GM18867 (cell line): ENCODE data around the gene IPO9.

ENCODE experiments used
- ATAC-seq: cut with Tn5 transposase; IDR thresholded peaks from one replicate; pipeline ENCODE4 v1.9.1; 2021; ENCODE audit warnings: mild to moderate bottlenecking, moderate library complexity; ENCODE audit not compliant: unreplicated experiment

Gene IPO9

DNA sequence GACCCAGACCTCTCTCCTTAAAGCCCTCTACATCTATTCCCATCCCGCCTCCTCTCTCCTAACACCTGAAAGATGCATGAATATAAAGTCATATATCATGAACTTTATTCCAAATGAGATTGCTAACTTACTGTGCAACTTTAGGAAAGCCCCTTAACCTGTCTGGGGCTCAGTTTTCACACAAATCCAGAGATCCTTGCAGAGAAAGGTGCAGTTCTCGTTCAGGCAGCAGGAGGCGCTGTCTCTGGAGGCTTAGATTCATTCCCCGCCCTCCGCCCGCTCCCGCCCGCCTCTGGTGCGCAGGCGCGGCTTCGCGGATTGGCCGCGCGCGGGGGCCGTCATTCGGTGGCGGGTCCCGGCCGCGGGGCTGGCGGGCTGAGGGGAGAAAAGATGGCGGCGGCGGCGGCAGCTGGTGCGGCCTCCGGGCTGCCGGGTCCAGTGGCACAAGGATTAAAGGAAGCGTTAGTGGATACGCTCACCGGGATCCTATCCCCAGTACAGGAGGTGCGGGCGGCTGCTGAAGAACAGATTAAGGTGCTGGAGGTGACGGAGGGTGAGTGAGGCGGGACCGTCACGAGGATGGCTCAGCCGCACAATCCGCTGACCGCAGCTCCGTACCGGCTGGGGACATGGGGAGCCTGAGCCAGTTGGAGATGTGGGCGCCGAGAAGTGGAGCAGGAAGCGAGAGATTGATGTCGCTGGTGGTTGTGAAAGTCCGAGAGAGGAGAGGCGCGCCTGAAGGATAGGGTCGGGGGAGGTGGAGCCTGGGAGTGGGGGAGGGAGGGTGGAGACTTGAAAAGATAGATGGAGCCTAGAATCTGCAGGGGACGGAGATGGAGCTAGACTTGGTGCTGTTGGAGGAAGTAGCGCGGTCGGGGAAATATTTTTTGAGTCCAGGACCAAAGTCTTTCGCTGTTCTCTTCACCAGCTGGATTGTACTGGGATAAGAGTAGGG lies at the start of gene IPO9:
Gene IPO9 (plus strand): TSS at position 338 of the 955 bp plus-strand sequence. CDS start 53 bp downstream, at position 391.
- peak; percentile 95 for ATAC-seq

DNA sequence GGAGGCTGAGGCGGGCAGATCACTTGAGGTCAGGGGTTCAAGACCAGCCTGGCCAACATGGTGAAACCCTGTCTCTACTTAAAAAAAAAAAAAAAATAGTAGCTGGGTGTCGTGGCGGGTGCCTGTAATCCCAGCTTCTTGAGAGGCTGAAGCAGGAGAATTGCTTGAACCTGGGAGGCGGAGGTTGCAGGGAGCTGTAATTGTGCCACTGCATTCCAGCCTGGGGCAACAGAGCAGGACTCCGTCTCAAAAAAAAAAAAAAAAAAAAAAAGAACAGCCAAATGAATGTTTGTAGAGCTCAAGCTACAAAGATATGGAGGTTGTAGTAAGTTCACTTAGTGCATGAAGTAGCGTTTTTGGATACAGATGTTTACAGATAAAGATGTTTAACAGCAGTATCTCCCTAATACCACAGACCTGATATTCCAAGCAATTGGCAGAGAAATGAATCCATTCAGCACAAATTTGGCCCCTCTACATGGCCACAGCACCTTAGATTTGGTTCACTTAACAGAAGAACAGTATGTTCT lies 49.5 kb upstream of the IPO9 start:
- ATAC-seq, result no peak

DNA sequence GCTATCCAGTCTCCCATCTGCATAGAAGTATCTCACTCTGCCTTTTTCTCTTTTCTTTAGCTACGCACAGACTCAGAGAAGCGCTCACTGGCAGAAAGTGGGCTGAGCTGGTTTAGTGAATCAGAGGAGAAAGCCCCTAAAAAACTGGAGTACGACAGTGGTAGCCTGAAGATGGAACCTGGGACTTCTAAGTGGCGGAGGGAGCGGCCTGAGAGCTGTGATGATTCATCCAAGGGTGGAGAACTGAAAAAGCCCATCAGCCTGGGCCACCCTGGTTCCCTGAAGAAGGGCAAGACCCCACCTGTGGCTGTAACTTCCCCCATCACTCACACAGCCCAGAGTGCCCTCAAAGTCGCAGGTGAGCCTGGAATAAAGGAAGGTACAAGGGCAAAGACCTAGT lies 48.0 kb upstream of the IPO9 start:
- no peak for ATAC-seq

DNA sequence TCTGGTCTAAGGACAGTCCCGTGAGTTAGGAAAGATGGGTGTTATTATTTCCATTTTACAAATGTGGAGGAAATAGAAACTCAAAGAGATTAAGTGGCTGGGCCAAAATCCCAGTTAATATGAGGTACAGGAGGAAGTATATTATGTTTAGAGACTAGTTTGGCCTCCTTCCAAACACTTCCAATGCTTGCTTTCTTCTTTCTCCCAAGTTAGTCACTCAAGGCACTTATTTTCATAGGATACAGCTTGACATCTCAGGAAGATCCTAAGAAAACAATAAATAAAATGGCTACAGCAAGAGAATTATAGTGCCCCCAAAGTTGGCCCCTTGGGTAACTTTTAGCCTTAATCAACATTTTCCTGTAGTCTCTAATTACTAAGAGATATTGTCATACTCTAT lies 47.5 kb upstream of the IPO9 start:
- ATAC-seq, result no peak

DNA sequence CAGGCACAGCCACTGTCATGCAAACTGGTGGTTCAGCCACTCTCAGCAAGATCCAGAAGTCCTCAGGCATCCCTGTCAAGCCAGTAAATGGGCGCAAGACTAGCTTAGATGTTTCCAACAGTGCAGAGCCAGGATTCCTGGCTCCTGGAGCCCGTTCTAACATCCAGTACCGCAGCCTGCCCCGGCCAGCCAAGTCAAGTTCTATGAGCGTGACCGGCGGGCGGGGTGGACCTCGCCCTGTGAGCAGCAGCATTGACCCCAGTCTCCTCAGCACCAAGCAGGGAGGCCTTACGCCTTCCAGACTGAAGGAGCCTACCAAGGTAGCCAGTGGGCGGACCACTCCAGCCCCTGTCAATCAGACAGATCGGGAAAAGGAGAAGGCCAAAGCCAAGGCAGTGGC lies 46.6 kb upstream of the IPO9 start:
- ATAC-seq, result no peak

DNA sequence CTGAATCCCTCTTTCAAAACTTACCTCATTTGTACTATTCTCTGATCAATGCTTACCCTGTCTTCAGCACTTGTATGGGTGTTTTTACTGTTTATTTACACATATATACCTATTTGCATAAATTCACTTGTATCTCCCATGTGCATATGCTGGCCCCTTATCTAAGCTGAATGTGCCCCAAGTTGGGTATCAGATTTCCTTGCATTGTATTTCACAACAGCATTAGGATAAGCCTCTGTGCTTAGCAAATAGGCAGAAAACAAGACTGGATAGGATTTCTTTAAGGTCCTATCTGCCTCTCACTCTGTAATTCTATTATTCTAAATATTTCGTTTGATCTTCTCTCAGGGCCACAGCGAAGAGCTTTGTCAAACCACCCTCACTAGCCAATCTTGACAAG lies 45.9 kb upstream of the IPO9 start:
- no peak for ATAC-seq

DNA sequence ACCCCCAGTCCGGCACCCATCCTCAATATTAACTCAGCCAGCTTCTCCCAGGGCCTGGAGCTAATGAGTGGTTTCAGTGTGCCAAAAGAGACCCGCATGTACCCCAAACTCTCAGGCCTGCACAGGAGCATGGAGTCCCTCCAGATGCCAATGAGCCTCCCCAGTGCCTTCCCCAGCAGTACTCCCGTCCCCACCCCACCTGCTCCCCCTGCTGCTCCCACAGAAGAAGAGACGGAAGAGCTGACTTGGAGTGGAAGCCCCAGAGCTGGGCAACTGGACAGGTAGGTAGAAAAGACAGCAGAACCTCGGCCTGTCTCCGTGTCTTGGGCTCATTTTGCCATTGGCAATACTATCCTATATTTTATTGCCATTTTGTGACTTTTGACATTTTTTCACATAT lies 45.4 kb upstream of the IPO9 start:
- no peak for ATAC-seq

DNA sequence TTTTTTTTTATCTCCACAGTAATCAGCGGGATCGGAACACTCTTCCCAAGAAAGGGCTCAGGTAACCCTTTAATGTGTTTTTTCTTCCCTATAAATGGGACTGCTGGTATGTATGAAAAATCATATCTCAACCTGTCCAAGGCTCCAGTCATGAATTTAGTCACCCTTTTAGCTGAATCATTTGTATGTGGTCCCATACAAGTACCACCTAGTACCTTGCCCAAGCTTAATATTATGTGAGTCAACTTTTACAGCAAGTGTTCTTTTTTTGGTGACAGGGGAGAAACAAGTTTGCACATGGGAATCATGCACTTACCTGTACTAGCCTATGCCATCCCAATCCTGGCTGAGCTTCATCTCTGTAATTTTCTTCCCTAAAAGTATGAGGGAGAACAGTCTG lies 43.7 kb upstream of the IPO9 start:
- no peak for ATAC-seq

DNA sequence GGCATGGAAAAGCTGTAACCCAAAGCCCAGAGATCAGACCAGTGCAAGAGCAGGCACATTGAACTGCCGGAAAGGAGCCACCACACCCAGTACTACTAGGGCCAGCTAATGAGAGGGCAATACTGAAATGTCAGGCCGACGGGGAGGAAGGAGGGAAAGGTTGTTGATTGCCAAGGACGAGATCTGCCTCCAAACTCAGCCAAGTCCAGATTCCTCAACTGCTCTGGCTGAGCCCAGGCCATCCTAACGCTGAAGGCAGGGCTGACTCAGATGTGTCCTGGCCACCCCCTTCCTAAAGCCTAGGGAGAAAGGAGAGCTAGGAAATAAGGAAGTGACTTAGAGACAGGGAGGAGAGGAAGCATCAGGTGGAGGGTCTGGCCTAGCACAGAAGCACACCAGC lies 42.1 kb upstream of the IPO9 start:
- no peak for ATAC-seq

DNA sequence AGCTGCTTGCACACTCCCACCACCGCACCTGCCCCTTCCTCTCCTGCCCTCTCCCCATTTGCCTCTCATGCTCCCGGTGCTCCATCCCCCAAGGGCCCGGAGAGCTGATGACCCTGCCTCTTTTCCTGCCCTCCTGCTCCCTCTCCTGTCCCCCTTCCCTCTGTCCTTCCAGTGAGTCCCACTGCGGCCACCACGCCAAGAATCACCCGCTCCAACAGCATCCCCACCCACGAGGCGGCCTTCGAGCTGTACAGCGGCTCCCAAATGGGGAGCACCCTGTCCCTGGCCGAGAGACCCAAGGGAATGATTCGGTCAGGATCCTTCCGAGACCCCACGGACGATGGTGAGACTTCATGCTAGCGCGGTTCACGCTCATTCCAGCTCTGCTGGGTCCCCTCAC lies 40.7 kb upstream of the IPO9 start:
- no peak for ATAC-seq

DNA sequence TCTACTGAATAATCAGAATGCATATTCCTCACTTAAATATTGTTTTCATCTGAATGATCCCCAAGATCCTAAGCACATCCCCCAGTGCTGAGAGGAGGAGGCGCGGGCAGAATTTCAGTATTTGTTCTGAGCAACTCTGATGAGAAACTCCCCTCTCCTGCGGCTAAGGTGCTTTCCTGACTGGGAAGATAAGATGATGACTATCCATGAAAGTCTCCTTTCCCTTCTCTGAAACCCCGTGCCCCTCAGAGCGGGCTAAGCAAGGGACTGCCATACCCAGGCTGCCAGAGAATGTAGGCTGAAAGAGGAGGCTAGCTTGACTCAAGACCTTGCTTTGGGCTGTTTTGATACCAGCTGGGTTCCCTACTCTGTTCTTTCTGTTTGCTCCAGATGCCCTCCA lies 39.7 kb upstream of the IPO9 start:
- no peak for ATAC-seq

DNA sequence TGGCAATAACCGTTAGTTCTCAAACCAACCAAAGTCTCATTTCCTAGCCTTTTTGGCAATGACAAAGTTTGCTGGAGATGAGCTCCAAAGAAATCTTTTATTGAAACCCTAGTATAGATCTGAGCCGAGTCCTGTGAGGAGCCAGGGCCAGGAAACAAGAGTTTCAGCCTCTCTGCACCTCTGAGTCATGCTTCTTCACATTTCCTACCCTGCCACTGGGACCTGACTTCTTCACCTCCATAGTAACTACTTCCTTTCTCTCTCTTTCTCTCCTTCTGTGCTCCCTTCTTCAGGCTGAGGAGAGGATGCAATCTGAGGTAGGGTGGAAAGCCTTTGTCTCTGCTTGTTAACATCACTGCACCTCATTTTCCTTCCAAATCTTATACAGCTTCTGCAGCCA lies 38.7 kb upstream of the IPO9 start:
- no peak for ATAC-seq

DNA sequence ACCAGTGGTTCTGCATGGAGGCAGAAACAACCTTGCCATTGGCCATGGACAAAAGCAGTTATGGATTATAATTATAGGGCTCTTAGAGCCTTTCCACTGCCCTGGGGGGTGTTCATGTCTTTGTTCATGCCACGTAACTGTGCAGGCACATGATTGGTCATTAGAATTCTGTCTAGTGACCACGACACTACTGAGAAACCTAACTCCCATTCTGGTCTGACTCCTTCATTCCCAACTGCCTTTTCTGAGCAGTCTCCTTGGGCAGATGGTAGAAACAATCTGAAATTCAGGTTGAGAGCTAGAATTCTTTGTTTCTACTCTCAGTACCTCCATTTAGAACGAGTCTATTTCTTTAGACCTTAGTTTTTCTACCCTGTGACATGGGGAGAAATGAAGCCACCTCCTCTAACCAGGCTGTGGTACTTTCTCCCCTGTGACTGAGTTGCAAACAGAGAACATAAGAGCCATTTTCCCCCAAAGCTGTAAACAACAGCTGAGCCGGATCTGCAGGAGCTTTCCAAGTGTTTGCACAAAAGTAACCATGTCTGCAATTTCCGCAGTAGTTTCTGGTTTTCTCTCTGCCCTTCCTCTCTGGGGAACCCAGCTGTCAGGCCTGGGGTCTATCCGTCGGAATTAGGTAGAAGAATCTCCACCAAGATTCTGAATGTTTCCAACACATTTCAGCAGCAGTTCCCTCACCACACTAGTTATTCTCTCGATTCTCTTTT lies 37.7 kb upstream of the IPO9 start:
- no peak for ATAC-seq

DNA sequence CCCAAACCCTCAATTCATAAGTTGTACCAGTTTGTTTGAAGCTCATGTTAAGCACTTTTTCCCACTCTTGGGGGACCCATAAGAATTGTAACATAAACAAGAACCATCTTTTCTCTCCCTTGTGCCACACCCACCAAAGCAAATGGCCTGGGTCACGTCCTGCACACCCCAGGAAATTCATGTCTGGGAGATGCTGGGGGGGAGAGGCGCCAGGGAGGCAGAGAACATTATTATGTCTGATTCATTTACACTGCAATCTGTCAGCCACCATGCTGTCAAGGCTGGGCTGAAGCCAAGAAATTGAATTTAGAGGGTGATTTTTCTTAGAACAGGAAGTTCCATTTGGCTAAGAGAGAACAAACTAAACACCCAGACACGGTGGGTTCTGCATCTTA lies 37.2 kb upstream of the IPO9 start:
- no peak for ATAC-seq

DNA sequence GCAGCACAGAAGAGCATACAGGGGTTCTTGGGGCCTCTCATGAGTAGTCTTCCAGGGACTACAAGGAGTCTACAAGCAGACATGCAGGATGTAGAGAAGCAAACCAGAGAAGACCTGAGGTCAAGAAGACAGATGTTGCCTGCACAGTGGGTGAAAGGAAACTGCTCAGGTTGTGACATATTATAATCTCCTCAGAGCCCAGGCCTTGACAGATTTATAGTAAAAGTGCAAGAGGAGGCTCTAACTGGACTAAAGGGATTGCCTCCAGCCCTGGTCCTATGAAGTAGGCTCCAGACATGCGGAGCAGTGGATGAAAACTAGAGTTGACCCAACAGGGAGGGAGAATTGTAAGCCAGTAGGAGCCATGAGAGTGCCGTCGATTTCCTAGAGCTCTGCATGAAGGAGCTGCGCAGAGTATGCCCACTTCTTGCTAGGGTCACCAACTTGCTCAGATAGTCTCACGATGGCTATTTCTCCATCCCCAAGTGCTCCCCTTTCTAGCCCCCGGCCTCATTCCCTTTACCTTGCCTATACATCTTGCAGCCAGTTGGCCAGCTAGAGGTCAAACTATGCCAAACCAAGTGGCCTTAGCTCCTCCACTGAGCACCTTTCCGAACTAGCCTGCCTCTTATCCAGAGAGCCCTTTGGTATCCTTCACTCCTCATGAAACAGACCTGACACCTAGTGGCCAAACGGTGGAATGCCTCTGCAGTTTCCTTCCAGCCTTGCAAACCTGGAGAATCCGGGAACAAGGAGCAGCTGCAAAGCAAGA lies 36.2 kb upstream of the IPO9 start:
- ATAC-seq, result peak; percentile 57

DNA sequence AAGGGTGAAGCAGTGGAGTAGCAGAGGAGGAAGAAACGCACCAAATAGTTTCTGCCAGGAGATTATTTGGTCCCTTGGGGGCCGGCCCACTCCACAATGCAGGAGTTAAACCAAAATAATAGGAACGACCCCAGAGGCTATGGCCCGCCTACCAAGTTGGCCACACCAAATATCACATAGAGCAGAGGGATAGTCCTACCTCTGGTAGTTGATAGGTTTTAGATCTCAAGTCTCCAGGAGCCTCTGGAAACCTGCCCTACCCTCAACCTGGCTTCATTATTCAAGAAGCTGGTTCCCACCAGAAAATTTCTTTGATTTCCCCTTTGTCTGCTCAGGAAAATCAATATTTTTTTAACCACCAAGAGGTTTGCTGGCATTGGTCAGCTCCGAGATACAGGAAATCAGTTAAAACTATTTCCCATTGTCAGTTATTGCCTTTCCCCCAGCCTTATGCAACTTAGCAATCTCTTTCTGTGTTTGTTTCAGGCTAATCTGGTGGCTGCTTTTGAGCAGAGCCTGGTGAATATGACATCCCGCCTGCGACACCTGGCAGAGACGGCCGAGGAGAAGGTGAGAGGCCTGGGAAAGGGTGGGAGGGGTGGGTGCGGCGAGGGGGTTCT lies 35.5 kb upstream of the IPO9 start:
- ATAC-seq, result no peak

DNA sequence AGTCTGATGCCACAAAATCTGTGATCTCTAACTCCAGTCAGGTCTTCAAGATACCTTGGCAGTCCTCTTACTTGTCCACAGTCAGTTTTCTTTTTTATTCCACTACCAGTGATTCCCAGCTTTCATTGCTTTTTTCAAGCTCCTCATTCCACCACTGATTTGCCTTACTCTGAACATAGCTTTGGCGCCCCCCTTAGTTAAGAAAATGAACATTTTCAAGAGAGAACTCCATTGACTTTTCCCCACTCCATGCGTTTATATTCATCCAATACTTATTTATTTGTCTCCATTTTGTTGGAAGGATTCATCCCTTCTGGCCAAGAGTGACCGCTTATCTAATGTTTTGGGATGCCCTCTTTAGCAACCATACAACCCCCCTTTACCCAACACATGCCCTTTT lies 33.9 kb upstream of the IPO9 start:
- no peak for ATAC-seq

DNA sequence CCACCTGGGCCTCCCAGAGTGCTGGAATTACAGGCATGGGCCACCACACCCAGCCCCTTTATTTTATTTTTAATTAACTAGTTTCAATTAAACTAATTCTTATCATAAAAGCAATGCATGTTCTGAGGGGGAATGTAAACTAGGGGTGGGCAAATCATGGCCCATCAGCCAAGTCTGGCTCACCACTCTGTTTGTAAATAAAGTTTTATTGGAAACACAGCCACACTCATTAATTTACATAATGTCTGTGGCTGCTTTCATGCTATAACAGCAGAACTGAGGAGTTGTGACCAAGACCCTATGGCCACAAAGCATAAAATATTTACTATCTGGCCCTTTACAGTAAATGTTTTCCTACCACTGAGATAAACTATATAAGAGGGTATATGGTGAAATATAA lies 28.7 kb upstream of the IPO9 start:
- no peak for ATAC-seq

DNA sequence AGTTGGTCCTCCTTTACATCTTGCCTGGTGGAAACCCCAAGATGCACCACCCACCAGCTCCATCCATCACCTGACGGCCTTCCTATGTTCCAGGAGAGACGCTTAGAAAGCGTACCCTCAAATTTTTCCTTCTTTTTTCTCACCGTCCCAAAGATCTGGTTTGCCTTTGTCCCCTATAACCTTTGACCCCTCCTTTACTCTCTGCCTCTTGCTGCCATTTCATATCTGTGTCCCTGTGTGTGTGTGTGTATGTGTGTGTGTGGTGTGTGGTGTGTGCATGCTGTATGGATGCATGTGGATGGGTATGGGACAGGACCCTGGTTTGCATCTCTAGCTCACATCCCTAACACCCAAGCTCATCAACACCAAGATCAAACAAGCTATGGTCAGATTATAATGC lies 22.2 kb upstream of the IPO9 start:
- ATAC-seq, result no peak

DNA sequence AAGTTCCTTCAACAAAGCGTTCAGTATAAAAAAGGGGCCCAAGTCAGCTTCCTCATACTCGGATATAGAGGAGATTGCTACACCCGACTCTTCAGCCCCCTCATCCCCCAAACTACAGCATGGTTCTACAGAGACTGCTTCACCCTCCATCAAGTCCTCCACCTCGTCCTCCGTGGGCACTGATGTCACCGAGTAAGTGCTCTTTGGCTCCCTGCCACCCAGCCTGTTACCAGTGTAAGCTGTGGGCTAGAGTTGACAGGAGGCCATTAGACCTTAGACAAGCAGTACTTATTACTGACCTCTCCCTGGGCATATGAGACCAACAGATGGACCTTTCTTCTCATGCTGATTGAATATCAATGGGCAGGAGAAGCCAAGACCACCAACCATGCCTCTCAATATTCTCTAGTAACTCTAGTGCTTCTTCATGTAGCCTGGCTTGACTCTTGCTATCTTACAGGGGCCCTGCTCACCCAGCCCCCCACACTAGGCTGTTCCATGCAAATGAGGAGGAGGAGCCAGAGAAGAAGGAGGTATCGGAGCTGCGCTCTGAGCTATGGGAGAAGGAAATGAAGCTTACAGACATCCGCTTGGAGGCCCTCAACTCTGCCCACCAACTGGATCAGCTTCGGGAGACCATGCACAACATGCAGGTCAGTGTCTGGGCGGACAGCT lies 20.9 kb upstream of the IPO9 start:
- ATAC-seq, result no peak
